Glomerular visceral epithelial cell (primary cell): ENCODE results near the gene ATP1A4.

Experiments
- DNase-seq: peaks from one replicate; pipeline ENCODE4 v3.0.0-alpha.2; 2016; ENCODE audit errors: extremely low spot score

ATP1A4 gene

GRCh38 chr1:160171980-160172379 is 20.6 kb downstream of the ATP1A4 start:
- no peak for DNase-seq

GRCh38 chr1:160177231-160177630 is 25.8 kb downstream of the ATP1A4 start:
- DNase-seq: no peak

GRCh38 chr1:160177667-160178066 is 26.3 kb downstream of the ATP1A4 start:
- DNase-seq: no peak

GRCh38 chr1:160178731-160179130 is 27.3 kb downstream of the ATP1A4 start:
- no peak for DNase-seq

GRCh38 chr1:160179336-160179735 is 27.9 kb downstream of the ATP1A4 start:
- no peak for DNase-seq

GRCh38 chr1:160186246-160186645 is 34.8 kb downstream of the ATP1A4 start:
- DNase-seq: no peak

- DNase-seq: no peak
These were observed 35.3 kb downstream of the ATP1A4 start for GRCh38 chr1:160186729-160187128.

GRCh38 chr1:160187407-160187806 is 36.0 kb downstream of the ATP1A4 start:
- no peak for DNase-seq

GRCh38 chr1:160188341-160188740 is 36.9 kb downstream of the ATP1A4 start:
- DNase-seq: no peak

GRCh38 chr1:160189649-160190625 is 38.5 kb downstream of the ATP1A4 start, which contains the start of gene CASQ1:
TSS of gene CASQ1 (plus strand) at chr1:160190575. CDS start at chr1:160190752, 177 bp downstream.
- DNase-seq: peak; percentile 44

- no peak for DNase-seq
These were observed 40.4 kb downstream of the ATP1A4 start for GRCh38 chr1:160191756-160192155.

GRCh38 chr1:160192234-160192633 is 40.8 kb downstream of the ATP1A4 start:
- DNase-seq: peak; percentile 63

- DNase-seq: peak; percentile 88
These were observed 41.9 kb downstream of the ATP1A4 start for GRCh38 chr1:160193091-160193819.

GRCh38 chr1:160193832-160194736 is 42.7 kb downstream of the ATP1A4 start:
- DNase-seq: no peak

- no peak for DNase-seq
These were observed 43.3 kb downstream of the ATP1A4 start for GRCh38 chr1:160194737-160195059.

- no peak for DNase-seq
These were observed 44.7 kb downstream of the ATP1A4 start for GRCh38 chr1:160196143-160196542.

- DNase-seq: no peak
These were observed 45.8 kb downstream of the ATP1A4 start for GRCh38 chr1:160197231-160197630.

- DNase-seq: no peak
These were observed 49.4 kb downstream of the ATP1A4 start for GRCh38 chr1:160200786-160201185.

GRCh38 chr1:160204526-160205241 is 53.3 kb downstream of the ATP1A4 start:
- no peak for DNase-seq

GRCh38 chr1:160205242-160206035 is 54.0 kb downstream of the ATP1A4 start, which contains the start of gene PEA15:
TSS of gene PEA15 (plus strand) at chr1:160205384. CDS start at chr1:160211545, 6,161 bp downstream.
- peak; percentile 77 for DNase-seq
